NCI-H226 (cell line): ENCODE measurements around the gene UTRN.
A peak's percentile ranks its signal among the peaks of the same experiment; 100 is the strongest.

Experiments
- DNase-seq: peaks from one replicate; pipeline ENCODE4 v3.0.0-alpha.2; 2015

The UTRN gene

DNA sequence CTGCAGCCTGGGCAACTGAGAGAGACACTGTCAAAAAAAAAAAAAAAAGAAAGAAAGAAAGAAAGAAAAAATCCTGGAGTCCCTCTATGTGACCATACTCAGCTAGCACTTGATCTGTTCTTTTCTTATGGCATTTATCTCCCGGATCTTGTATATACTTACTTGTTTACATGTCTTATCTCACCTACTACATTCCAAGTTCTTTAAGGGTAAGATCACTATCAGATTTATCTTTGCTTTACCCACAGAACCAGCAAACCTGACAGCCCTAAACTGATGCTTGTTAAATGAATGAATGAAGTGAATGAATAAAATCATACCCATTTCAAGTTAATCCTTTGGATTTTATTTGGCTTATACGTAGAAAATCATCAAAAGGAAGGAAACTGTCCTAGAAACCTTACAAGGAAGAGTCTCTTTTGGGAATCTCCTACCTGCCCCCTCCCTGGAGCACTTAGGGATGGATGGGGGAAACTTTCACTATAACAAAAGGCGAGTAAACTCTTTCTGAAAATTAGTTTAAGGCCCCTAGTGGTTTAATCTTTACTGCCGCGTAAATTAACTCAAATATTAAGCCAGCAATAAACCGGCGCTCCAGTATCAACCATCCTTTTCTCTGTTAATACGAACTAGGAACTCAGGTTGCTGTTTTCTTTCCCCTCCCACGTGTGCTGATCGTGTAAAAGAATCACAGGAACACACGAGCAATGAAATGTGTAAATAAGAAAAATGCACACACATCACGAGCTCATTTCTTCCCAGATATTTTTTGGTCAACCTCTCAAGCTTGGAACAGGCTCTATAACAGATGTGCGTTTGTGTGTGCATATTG lies 1.3 kb upstream of the UTRN start:
- DNase-seq = no peak

DNA sequence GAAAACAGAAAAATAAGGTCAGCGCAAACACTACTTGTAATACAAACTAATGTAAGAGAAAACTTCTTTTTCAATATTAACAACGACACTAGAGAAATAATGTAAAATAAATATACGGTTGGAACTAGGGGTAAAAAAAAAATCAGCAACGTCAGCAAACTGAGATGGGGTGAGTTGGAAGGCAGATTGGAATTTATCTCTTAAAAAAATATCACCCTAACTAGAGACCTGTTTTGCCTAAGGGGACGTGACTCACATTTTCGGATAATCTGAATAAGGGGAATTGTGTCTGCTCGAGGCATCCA lies 705 bp upstream of the UTRN start:
- peak; percentile 76 for DNase-seq

DNA sequence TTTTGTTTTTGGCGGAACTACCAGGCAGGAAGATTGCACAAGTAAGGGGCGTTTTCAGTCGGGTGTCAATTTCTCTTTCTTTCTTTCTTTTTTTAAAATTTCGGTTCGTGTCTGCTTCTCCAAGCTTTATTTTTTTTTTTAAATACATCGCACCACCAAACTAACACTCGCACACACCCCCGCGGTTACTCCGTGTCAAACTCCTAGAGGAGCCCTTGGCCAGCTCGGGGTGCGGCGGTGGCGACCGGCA lies 338 bp downstream of the UTRN start:
- no peak for DNase-seq

GRCh38 chr6:144285798-144286502 lies 815 bp downstream of the UTRN start:
- peak; percentile 17 for DNase-seq

GRCh38 chr6:144286503-144287393 lies 1.6 kb downstream of the UTRN start:
- peak; percentile 99 for DNase-seq

GRCh38 chr6:144289006-144289405 lies 3.9 kb downstream of the UTRN start:
- DNase-seq = no peak

- DNase-seq = no peak
These were observed 7.2 kb downstream of the UTRN start for GRCh38 chr6:144292372-144292771.

DNA sequence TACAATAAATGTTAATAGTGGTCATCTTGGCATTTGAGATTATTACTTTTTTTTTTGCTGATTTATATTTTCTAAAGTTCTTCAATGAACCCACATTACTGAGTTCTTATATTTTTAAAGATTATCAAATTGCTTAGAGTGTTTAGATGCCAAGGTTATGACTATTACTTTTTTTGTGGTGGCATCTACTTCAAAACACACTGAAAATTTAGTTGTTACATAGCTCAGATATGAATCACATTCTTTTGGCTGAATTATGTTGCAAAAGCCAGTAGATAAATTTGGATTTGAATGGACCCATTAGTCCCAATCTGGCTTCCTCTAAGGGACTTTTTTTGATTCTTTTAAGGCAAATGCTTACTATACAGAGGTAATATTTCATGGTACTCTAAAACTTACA lies 8.9 kb downstream of the UTRN start:
- DNase-seq = peak; percentile 82

DNA sequence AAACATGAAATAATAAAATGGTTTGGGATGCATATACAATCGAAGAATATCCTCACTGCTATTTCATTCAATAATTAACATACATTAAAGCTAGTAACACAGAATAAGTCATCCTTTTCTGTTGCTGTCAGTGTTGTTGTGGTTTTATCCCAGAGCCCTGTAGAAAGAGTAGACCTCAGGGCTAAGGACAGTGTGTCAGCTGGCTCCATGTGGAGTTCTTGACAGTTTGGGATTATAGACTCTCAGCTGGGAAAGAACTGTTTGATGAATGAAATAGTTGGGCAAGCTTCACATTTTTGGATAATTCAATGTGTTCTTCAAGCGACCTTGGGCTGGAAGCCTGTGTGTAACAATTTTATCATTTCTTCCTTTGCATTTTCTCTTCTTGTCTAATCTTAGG lies 10.1 kb downstream of the UTRN start:
- DNase-seq = no peak

DNA sequence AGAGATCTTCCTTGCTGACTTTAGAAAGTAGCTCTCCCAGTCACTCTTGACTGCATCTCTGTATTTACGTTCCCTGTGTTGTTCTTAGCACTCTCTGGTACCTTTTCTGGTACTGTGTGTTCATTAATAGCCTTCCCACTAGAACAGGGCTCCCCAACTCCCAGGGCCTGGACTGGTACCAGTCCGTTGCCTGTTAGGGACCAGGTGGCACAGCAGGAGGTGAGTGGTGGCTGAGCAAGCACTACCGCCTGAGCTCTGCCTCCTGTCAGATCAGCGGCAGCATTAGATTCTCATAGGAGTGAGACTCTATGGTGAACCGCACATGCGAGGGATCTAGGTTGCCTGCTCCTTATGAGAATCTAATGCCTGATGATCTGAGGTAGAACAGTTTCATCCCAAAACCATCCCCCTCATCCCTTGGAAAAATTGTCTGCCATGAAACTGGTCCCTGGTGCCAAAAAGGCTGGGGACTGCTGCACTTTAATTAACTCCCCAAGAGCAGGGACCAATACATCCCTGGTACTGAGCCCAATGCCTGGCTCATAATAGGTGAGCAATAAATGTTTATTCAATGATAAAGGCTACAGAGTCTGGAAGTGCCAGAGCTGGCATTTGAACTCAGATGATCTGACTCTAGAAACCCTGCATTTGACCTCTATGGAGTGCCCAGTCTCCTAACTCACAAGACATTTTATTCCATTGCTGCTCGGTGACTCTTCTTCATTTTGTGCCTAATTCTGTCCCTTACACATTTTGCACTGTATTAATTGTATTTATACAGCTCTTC lies 11.0 kb downstream of the UTRN start:
- DNase-seq = no peak

DNA sequence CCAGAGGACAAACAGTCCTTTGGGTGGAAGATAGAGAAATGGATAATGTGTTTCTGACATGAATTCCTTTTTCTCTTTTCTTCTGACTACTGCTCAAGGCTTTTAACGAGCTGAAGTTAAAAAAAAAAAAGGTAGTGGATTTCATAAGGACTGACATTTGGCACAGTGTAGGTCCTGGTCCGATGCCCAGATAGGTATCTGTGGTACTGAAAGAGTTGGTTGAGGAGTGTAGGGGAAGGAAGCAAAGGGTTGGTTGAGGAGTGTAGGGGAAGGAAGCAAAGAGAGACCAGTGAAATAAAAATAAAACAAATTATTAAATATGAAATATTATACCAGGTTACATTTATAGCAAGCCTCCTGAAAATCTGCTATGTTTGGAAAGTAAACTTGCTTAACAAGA lies 11.8 kb downstream of the UTRN start:
- peak; percentile 35 for DNase-seq

GRCh38 chr6:144297511-144298100 lies 12.5 kb downstream of the UTRN start:
- DNase-seq = no peak

DNA sequence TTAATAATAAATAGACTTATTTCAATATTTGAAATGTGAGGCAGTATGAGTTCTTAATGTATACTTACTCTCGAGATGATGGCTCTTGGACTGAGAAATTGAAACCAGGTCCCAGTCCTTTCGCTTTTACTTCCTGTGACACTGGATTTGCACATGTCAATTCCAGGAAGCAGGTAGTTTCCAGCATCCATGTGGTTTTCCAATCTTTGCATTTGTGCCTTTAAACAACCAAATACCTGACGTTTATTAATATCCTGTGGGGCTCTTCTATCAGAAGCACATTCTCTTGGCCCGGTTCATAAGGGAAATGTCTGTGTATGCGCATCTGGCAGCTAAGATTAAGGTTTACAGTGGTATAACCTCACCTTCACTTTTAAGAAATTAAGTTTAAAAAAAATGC lies 13.1 kb downstream of the UTRN start:
- no peak for DNase-seq

GRCh38 chr6:144298916-144299315 lies 13.8 kb downstream of the UTRN start:
- DNase-seq = no peak

DNA sequence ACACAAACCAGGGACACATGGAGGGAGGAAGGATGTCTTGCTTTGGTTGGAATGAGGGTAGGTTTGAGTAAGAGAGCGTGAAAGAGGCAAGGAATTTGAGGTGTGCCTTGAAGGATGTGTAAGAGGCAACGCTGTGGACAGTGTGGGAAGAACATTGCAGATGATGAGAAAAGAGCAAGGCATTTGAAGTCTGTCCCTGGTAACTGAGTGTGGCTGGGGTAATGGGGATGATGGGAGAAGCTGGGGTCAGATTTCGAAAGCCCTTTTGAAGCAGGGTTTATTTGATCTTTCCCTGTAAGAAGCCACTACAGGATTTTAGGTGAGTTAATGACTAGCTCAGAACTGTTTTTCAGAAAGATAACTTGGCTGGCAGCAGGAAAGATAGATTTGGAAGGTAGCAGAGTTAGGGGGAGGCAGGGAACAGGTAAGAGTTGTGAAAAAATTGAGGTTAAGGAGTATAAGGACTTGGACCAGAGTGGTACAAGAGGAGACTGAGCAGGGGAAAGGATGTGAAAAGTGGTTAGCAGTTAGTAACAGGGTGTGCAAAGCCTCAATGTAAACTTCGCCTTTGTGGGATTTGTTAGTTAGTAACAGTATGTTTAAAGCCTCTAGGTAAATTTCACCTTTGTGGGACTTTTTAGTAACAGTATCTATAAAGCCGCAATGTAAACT lies 17.7 kb downstream of the UTRN start:
- DNase-seq = peak; percentile 26

GRCh38 chr6:144304223-144304848 lies 19.2 kb downstream of the UTRN start:
- DNase-seq = no peak

- DNase-seq = no peak
These were observed 20.4 kb downstream of the UTRN start for GRCh38 chr6:144305567-144305966.

DNA sequence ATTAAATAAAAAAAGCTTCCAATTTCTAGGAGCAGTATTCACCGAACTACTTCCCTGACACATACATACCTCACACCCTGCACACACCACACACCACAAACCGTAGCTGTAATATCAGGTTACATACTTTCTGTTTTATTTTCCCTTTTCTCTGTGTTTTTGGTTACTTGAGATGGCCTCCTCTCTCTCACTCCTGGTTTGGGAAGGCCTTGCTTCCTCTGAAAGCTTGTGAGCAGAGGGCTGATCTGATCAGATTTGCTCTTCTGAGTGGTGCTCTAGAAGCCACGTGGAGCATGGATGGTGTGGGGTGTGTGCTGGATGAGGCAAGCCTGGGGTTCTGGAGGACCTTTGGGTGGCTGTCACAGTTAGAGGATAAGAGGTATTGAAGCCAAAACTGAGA lies 20.9 kb downstream of the UTRN start:
- DNase-seq = no peak

- DNase-seq = no peak
These were observed 22.7 kb downstream of the UTRN start for GRCh38 chr6:144307880-144308279.

- DNase-seq = no peak
These were observed 25.6 kb downstream of the UTRN start for GRCh38 chr6:144310765-144311164.

GRCh38 chr6:144311361-144311760 lies 26.2 kb downstream of the UTRN start:
- DNase-seq = no peak
